Gastrocnemius medialis (tissue), 4 donors: ENCODE data around the gene BASP1. TPM values are rescaled to one million over a fixed set of nuclear protein-coding genes. Genes with fewer than 3 reads are reported as not detected.
"Not testable (repeated sequence)": the region's sequence is repeated elsewhere in the genome, so short reads cannot be mapped to it uniquely, and the experiment has no call there.

Experiments
- ATAC-seq, 2 donors: fragments of 150-250 bp; one replicate each; pipeline ENCODE4 v1.9.1; 2016
- DNase-seq, 2 donors: peaks; one replicate each; pipeline ENCODE4 v3.0.0-alpha.2; 2019
- H3K27ac ChIP-seq, 4 donors: fragments of 200-600 bp; sonication (generic); 1 replicate in 1 of 4; 2 replicates in 3 of 4; pipeline ENCODE4 v1.5.1; 2016 to 2018; ENCODE audit warnings: mild to moderate bottlenecking in 2 of 4, moderate library complexity in 1 of 4
- H3K27me3 ChIP-seq, 3 donors: fragments of 200-600 bp; sonication (generic) in 2 of 3; 1 replicate in 1 of 3; 2 replicates in 2 of 3; pipeline versions ENCODE4 v1.5.1 to v1.6.0; 2016 to 2019; ENCODE audit warnings: mild to moderate bottlenecking in 1 of 3, moderate library complexity in 1 of 3
- H3K36me3 ChIP-seq, 2 donors: fragments of 200-600 bp; sonication (generic) in 1 of 2; one replicate each; pipeline ENCODE4 v1.5.1; 2017 to 2018
- H3K4me1 ChIP-seq, 2 donors: fragments of 200-600 bp; sonication (generic) in 1 of 2; one replicate each; pipeline ENCODE4 v1.5.1; 2016 to 2017; ENCODE audit warnings: mild to moderate bottlenecking in 2 of 2
- H3K4me3 ChIP-seq, 4 donors: fragments of 200-600 bp; sonication (generic) in 3 of 4; 1 replicate in 1 of 4; 2 replicates in 3 of 4; pipeline ENCODE4 v1.5.1; 2016 to 2019; ENCODE audit warnings: mild to moderate bottlenecking in 2 of 4
- H3K9me3 ChIP-seq, 3 donors: fragments of 200-600 bp; sonication (generic) in 2 of 3; 1 replicate in 1 of 3; 2 replicates in 2 of 3; pipeline ENCODE4 v1.5.1; 2016 to 2019
- CTCF ChIP-seq, 5 experiments: fragments of 450-650 bp in 3 of 5; fragments of 200-600 bp in 2 of 5; sonication (generic) in 2 of 5; IDR thresholded peaks in 4 of 5; conservative IDR thresholded peaks in 1 of 5; 1 replicate in 4 of 5; 2 replicates in 1 of 5; pipeline ENCODE4 v1.5.1; 2016 to 2019; ENCODE audit warnings: antibody characterized with exemption in 5 of 5, mild to moderate bottlenecking in 3 of 5, moderate library complexity in 3 of 5
- POLR2A ChIP-seq, 2 donors: fragments of 450-650 bp; IDR thresholded peaks; one replicate each; pipeline ENCODE4 v1.6.1; 2017; ENCODE audit warnings: antibody characterized with exemption in 2 of 2, mild to moderate bottlenecking in 2 of 2, moderate library complexity in 2 of 2
- in situ Hi-C, 4 donors: fragments of 200-750 bp; cut with MboI; loops; one replicate each; pipeline versions ENCODE4 v1.15.0 to v1.8.0; 2017; ENCODE audit warnings: low sequenced_read_pairs in 4 of 4
- intact Hi-C: fragments of 100-400 bp; cut with DNase I; formaldehyde crosslinking; loops from one replicate; pipeline ENCODE4 v1.15.1; 2023; ENCODE audit warnings: low total_unique reads
- total RNA-seq, 4 donors: library from RNA; depleted of rRNA; stranded (reverse); fragments of >200 nt; gene quantifications; one replicate each; pipeline versions ENCODE4 v1.1.0 to v1.2.3, GENCODE V29; 2016

BASP1 gene
- total RNA-seq, 4 donors from 2014 or later, result 0.82 to 4.0 (median 4.0) TPM; not detected in 1

- Histone ChIP-seq H3K27ac (peak overlapping the region in 1 of 4 donors; percentile 3), H3K4me3 (no peak overlapping the region), H3K27me3 (no peaks in the 10 kb centered on the region), H3K4me1 (peaks cover 15 to 28% of the 10 kb centered on the region in 2 donors), H3K9me3 (no peaks in the 10 kb centered on the region), H3K36me3 (no peaks in the 10 kb centered on the region)
- ATAC-seq (peak in 1 of 2 donors; percentile 47), DNase-seq (peak; percentile 24 to 54)
- in situ Hi-C loops, result loop anchor here (5.0 to 25.0 kb wide), 5 partner anchors 252 to 727 kb away; partner anchors contain the start of genes ZNF622 (in 3 of the 4) and MYO10 (in 2 of the 4)
- TF ChIP-seq POLR2A (IDR thresholded peaks at IDR 0.05), result no peak
- TF ChIP-seq CTCF (IDR thresholded peaks at IDR 0.05 in 4 of 5, conservative IDR thresholded peaks at IDR 0.05 in 1 of 5), result peak; percentile 64 to 87 (median 76)
- intact Hi-C loops, result loop anchor here (1.0 to 10.0 kb wide), 3 partner anchors 57 to 615 kb away; no protein-coding TSS in a partner anchor
These were observed 27.9 kb upstream of the BASP1 start for GRCh38 chr5:17189381-17190036.

DNA sequence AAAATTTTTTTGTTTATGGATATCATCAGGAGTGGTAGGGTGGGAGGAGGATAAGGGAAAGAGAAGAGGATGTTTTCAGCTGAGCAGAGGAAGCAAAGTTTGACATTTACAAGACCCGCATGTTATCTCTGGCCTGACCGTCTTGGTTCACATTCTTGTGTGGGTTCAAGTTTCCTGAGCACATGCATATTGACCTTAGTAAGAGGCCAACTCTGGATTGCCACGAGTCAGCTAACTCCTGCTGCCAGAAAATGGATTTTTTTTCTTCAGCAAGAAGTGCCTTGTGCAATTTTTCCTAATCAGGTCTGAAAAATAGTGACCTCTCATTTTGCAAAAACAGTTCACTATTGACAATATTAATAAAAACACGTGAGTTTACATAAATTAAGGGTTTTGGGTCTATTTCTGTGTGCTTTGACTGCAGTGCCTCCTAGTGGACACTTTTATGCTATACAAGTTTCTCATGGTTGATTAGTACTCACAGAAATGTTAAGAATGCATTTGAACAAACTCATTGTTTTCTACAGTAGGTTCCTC is 27.1 kb upstream of the BASP1 start:
- intact Hi-C loops, result loop anchor here (1.0 kb wide), 1 partner anchor 399 kb away; no protein-coding TSS in a partner anchor
- TF ChIP-seq CTCF (IDR thresholded peaks at IDR 0.05 in 4 of 5, conservative IDR thresholded peaks at IDR 0.05 in 1 of 5), result peak; percentile 63 to 86 (median 77)
- TF ChIP-seq POLR2A (IDR thresholded peaks at IDR 0.05), result no peak
- Histone ChIP-seq H3K4me1 (peaks cover 15 to 23% of the 10 kb centered on the region in 2 donors), H3K4me3 (no peak overlapping the region), H3K36me3 (no peaks in the 10 kb centered on the region), H3K27me3 (no peaks in the 10 kb centered on the region), H3K9me3 (no peaks in the 10 kb centered on the region), H3K27ac (peak overlapping the region in 2 of 4 donors; percentile 3 to 6)
- in situ Hi-C loops, result loop anchor here (10.0 to 25.0 kb wide), 3 partner anchors 253 to 728 kb away; partner anchors contain the start of genes ZNF622 (in 3 of the 4) and MYO10 (in 2 of the 4)
- ATAC-seq (peak in 1 of 2 donors; percentile 64), DNase-seq (peak in 1 of 2 donors; percentile 17)

GRCh38 chr5:17190799-17191391 is 26.5 kb upstream of the BASP1 start:
- in situ Hi-C loops, result loop anchor here (10.0 to 25.0 kb wide), 3 partner anchors 254 to 729 kb away; partner anchors contain the start of genes ZNF622 (in 3 of the 4) and MYO10 (in 2 of the 4)
- Histone ChIP-seq H3K4me1 (peaks cover 15 to 17% of the 10 kb centered on the region in 2 donors), H3K36me3 (no peaks in the 10 kb centered on the region), H3K27me3 (no peaks in the 10 kb centered on the region), H3K4me3 (no peak overlapping the region), H3K27ac (no peak overlapping the region), H3K9me3 (no peaks in the 10 kb centered on the region)
- no peak for DNase-seq
- no peak for ATAC-seq
- TF ChIP-seq CTCF (IDR thresholded peaks at IDR 0.05 in 4 of 5, conservative IDR thresholded peaks at IDR 0.05 in 1 of 5), result no peak
- TF ChIP-seq POLR2A (IDR thresholded peaks at IDR 0.05), result no peak
- intact Hi-C loops, result loop anchor here (1.0 kb wide), 1 partner anchor 400 kb away; no protein-coding TSS in a partner anchor

GRCh38 chr5:17191574-17191973 is 25.9 kb upstream of the BASP1 start:
- H3K4me3 ChIP-seq, intact Hi-C loops, ATAC-seq, H3K36me3 ChIP-seq, H3K27me3 ChIP-seq, H3K9me3 ChIP-seq, H3K27ac ChIP-seq, DNase-seq: not testable (repeated sequence)
- in situ Hi-C loops, result loop anchor here (10.0 to 25.0 kb wide), 3 partner anchors 254 to 729 kb away; partner anchors contain the start of genes ZNF622 (in 3 of the 4) and MYO10 (in 2 of the 4)
- peaks cover 9 to 12% of the 10 kb centered on the region in 2 donors for H3K4me1 ChIP-seq
